HTERT RPE-1 (cell line): ENCODE data around the gene GRID2IP.
"Not testable (repeated sequence)": the region's sequence is repeated elsewhere in the genome, so short reads cannot be mapped to it uniquely, and the experiment has no call there.

ENCODE experiments used
- in situ Hi-C: fragments of 300-500 bp; cut with MboI; formaldehyde crosslinking; loops from 4 replicates; pipeline ENCODE4 v1.14.3; 2020; ENCODE audit warnings: low sequenced_read_pairs

The GRID2IP gene

DNA sequence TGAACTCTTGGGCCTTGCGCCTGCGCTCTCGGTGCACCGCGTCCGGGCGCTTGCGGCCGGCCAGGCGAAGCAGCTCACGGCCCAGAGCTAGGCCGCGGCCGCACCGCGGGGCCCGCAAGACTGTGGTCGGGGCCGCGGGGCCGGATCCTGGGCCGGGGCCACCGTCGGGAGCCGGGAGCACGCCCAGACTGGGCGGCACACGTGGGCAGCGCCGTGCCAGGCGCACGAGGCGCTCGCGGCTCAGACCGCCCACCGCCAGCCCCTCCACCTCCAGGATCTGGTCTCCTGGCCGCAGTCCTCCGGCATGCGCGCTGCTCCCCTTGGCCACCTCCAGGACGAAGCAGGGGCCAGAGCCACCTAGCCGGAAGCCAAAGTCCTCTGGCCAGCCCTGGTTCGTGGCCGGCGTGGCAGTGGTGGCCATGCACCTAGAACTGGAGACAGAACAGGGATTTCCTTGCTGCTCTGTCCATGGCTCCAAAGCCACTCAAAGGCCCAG, at the start of gene GRID2IP:
Gene GRID2IP (minus strand): TSS at position 446 of the 496 bp plus-strand sequence. CDS start 25 bp downstream, at position 421.
- in situ Hi-C loops: no loop called here

DNA sequence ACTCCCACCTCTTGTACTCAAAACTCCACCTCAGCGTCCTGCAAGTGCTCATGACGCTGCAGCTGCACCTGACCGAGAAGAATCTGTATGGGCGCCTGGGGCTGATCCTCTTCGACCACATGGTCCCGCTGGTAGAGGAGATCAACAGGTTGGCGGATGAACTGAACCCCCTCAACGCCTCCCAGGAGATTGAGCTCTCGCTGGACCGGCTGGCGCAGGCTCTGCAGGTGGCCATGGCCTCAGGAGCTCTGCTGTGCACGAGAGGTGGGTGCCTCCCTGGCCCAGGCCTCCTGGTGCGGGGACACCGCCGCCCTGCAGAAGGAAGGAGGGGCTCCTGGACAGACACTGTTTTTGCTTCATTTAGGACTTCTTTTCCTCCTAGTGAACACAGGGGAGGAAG, 48.8 kb upstream of the GRID2IP start:
- in situ Hi-C loops: no loop called here

DNA sequence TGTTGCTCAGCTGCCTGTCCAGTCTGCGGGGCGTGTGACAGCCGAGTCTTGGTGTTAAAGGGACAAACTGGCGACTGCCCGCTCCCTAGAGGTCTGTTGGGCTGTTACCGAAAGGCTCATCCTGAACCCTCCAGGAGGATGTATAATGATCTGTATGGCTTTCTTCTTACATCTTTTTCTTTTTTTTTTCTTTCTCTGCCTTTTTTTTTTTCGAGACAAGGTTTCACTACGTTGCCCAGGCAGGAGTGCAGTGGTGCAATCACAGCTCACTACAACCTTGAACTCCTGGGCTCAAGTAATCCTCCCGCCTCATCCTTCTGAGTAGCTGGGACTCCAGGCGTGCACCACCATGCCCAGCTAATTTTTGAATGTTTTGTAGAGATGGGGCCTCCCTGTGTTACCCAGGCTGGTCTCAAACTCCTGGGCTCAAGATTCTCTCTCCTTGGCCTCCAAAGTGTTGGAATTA, 39.4 kb upstream of the GRID2IP start:
- in situ Hi-C loops: no loop called here

GRCh38 chr7:6589829-6590644, 38.8 kb upstream of the GRID2IP start, which contains the start of gene INTS15:
INTS15 (plus strand) TSS chr7:6590021; CDS start chr7:6590284, 263 bp downstream.
- in situ Hi-C loops: no loop called here

- in situ Hi-C loops: no loop called here
Observed at GRCh38 chr7:6589151-6589828, 38.0 kb upstream of the GRID2IP start.

DNA sequence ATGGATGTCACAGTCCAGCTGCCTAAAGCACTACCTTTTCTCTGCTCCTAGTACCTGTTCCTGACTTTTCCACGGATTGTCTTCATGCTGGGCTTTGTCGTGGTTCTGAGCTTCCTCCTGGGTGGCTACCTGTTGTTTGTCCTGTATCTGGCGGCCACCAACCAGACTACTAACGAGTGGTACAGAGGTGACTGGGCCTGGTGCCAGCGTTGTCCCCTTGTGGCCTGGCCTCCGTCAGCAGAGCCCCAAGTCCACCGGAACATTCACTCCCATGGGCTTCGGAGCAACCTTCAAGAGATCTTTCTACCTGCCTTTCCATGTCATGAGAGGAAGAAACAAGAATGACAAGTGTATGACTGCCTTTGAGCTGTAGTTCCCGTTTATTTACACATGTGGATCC, 37.3 kb upstream of the GRID2IP start:
- in situ Hi-C loops: no loop called here

DNA sequence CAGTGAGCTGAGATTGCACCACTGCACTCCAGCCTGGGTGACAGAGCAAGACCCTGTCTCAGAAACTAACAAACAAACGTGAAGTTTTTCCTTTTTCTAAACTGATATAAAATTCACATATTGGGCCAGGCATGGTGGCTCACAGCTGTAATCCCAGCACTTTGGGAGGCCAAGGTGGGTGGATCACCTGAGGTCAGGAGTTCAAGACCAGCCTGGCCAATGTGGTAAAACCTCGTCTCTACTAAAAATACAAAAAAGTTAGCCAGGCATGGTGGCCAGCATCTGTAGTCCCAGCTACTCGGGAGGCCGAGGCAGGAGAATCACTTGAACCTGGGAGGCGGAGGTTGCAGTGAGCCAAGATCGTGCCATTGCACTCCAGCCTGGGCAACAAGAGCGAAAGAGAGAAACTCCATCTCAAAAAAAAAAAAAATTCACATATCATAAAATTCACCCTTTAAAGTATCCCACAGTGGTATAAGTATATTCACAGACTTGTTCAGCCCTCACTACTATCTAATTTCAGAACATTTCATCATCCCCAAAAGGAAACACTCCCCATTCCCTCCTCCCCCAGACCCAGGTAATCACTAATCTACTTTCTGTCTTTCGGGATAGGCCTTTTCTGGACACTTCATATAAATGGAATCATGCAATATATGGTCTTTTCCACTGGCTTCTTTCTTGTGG, 34.6 kb upstream of the GRID2IP start:
- in situ Hi-C loops: not testable (repeated sequence)

DNA sequence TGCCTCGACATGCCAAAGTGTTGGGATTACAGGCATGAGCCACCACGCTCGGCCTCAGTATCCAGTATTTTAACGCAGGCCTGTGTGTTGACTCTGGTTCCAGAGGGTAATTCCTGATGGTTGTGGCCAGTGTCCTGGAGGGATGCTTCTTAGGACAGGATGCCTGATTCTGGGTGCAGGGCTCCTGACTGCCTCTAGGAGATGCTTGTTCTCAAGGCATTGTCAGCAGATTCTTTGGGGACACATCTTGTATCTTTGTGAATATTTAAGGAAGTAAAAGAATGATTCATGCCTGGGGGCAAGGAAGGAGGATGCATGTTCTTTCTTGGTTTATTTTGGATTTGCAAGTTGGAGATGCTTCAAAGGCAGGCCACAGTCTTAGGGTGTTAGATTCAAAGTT, 28.2 kb upstream of the GRID2IP start:
- in situ Hi-C loops: no loop called here

DNA sequence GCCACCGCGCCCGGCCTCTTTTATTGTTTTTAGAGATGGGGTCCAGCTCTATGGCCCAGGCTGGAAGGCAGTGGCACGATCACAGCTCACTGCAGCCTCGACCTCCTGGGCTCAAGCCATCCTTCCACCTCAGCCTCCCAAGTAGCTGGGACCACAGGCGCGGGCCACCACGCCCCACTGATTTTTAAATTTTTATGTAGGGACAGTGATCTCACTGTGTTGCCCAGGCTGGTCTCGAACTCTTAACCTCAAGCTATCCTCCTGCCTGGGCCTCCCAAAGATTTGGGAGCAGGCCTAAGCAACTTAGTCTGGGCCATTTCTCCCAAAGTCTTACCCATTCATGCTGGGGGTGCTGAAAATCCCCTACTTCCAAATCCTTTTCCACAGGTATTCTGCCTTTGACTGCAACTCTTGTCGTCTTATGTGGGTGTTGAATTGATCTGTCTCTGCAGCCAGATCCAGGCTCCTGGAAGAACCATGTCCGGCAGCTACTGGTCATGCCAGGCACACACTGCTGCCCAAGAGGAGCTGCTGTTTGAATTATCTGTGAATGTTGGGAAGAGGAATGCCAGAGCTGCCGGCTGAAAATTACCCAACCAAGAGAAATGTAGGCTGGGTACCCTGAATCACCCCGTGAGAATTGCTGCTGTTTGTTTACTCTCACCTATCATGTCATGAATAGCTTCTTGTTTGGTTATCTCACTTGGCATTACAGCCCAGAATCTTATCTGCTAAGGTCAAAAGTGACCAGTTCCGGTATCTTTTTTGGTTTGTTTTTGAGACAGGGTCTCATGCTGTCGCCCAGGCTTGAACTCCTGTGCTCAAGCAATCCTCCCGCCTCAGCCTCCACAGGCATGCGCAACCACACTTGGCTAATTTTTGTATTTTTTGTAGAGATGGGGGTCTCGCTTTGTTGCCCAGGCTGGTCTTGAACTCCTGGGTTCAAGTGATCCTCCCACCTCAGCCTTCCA, 27.1 kb upstream of the GRID2IP start:
- in situ Hi-C loops: no loop called here

GRCh38 chr7:6577369-6578113, 26.3 kb upstream of the GRID2IP start, which contains the start of gene ZDHHC4:
ZDHHC4 (plus strand) TSS chr7:6577454; CDS start chr7:6580562, 3,108 bp downstream.
- in situ Hi-C loops: no loop called here

DNA sequence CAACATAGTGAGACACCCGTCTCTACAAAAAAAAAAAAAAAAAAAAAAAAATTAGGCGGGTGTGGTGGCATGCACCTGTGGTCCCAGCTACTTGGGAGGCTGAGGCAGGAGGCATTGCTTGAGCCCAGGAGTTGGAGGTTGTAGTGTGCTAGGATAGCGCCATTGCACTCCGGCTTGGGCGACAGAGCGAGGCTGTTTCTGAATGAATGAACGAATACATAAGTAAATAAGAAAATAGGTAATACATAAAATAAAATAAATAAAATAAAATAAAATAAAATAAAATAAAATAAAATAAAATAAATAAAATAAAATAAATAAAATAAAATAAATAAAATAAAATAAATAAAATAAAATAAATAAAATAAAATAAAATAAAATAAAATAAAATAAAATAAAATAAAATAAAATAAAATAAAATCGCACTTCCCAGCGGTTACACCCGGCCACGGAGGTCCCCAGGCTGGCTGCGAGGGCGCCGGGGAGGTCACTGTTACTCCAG, 25.7 kb upstream of the GRID2IP start:
- in situ Hi-C loops: not testable (repeated sequence)

GRCh38 chr7:6576024-6576866, 25.0 kb upstream of the GRID2IP start:
- in situ Hi-C loops: no loop called here

- in situ Hi-C loops: no loop called here
Observed at GRCh38 chr7:6575281-6576023, 24.2 kb upstream of the GRID2IP start.

DNA sequence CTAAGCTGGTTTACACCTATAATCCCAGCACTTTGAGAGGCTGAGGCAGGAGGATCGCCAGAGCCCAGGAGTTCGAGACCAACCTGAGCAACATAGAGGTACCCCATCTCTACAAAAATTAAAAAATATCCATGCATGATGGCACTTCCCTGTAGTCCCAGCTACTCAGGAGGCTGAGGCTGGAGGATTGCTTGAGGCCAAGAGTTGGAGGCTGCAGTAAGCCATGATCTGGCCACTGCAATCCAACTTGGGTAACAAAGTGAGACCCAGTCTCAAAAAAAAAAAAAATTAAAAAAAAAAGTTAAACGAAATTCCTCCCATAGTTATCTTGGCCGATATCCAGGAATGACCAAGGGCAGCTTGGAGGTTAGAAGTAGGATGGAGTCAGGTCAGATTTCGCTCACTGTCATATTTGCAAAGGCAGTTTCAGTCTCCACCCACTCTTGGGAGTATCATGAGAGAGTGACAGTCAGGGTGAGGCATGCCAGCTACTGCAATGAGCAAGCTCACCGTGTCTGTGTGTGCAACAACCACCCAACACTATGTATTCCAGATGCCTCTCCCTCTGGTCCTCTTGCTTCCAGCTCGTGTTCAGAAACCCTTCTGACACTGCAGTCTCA, 20.0 kb upstream of the GRID2IP start:
- in situ Hi-C loops: no loop called here

DNA sequence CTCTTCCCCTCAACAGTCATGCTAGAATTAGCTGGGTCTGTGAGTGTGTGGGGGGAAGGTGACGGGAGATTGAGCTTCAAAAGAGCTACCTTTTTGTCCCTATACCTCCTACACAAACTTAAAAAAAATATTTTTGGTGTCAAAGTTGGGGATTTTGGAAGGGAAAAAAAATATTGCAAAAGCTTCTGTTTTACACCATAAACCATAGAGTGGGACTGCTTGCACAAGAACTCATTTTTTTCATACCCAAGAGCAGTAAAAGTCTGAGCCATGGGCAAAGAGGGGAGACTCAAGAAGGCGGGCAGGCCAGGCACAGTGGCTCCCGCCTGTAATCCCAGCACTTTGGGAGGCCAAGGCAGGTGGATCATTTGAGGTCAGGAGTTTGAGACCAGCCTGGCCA, 16.6 kb upstream of the GRID2IP start:
- in situ Hi-C loops: no loop called here

- in situ Hi-C loops: no loop called here
Observed at GRCh38 chr7:6565655-6566054, 14.4 kb upstream of the GRID2IP start.
